GM18505 (cell line): ENCODE measurements around the gene JMJD7.

Experiments
- ATAC-seq: cut with Tn5 transposase; IDR thresholded peaks from one replicate; pipeline ENCODE4 v1.9.1; 2021; ENCODE audit not compliant: unreplicated experiment
- POLR2A ChIP-seq: IDR thresholded peaks from 4 replicates; pipeline ENCODE4 v1.6.1; 2011; ENCODE audit warnings: borderline replicate concordance; ENCODE audit not compliant: insufficient read depth, insufficient read length; ENCODE audit errors: extremely low read depth

JMJD7 gene

GRCh38 chr15:41791547-41791937, 36.4 kb upstream of the JMJD7 start:
- ATAC-seq = no peak
- TF ChIP-seq POLR2A = no peak

GRCh38 chr15:41792000-41792637, 35.8 kb upstream of the JMJD7 start:
- no peak for TF ChIP-seq POLR2A
- no peak for ATAC-seq

- ATAC-seq = no peak
These were observed 33.8 kb upstream of the JMJD7 start for GRCh38 chr15:41794081-41794480.

DNA sequence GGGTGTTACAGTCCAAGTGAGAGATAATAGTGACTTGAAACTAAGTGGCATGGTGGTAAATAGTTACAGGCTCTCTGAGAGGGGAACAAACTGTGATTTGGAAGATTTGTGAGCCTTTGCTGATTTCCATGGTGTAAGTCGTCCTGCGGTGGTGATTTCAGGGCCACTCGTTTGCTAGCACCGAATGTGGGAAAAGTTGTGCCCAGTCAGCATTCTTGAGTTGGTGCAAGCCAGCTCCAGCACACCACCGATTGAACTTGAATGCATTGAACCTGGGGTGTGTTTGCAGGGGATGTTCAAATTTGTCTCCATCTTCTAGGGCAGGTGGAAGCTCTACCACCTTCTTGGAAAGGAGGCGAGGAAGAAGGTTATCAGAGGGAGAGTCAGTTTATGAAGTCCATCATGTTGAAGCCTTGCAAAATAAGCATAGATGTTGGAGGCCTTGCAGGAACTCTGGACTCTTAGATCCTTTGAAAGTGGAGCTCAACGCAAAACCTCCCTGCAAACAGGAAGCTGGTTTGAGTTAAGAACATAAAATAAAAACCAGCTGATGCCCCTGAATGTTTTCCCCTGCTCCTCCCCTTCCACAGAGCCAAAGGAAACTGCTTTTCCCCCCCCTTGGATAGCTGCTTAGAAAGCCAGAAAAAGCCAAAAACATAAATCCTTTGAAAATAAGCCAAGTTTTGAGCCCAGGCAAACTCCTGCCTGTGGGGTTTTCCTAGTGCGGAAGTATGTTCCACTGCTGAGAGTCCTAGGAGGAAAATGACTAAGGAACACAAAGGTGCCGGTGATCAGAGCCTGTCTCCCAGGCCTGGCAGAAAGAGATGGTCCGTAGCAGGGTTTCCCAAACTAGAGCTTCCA, 31.7 kb upstream of the JMJD7 start:
- ATAC-seq = no peak
- no peak for TF ChIP-seq POLR2A

More at GRCh38 chr15:41794081-41794480, 33.8 kb upstream of the JMJD7 start:
- no peak for TF ChIP-seq POLR2A

GRCh38 chr15:41797201-41797944, 30.5 kb upstream of the JMJD7 start:
- TF ChIP-seq POLR2A = no peak
- no peak for ATAC-seq

- TF ChIP-seq POLR2A = no peak
- no peak for ATAC-seq
These were observed 29.0 kb upstream of the JMJD7 start for GRCh38 chr15:41798607-41799487.

DNA sequence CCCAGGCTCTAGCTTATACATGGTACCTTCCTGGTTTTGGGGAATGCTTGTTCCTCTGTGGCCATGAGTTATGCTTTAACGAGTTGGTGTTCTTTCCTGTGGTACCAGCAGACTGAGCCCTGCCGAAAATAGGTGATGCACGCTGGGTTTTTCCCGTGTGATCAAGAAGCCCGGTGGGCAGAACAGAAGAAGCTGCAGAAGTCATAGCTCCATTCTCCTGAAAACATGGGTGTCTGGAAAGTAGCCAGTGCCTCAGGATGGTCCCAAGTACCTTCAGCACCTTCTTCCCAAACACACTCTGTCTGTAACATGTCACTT, 28.4 kb upstream of the JMJD7 start:
- no peak for ATAC-seq
- TF ChIP-seq POLR2A = no peak

GRCh38 chr15:41801185-41801584, 26.7 kb upstream of the JMJD7 start:
- TF ChIP-seq POLR2A = no peak
- ATAC-seq = no peak

GRCh38 chr15:41801850-41802455, 25.9 kb upstream of the JMJD7 start:
- no peak for TF ChIP-seq POLR2A
- ATAC-seq = no peak

GRCh38 chr15:41804361-41804760, 23.5 kb upstream of the JMJD7 start:
- no peak for ATAC-seq
- TF ChIP-seq POLR2A = no peak

- TF ChIP-seq POLR2A = no peak
- ATAC-seq = no peak
These were observed 22.8 kb upstream of the JMJD7 start for GRCh38 chr15:41804916-41805666.

- no peak for TF ChIP-seq POLR2A
- no peak for ATAC-seq
These were observed 22.2 kb upstream of the JMJD7 start for GRCh38 chr15:41805711-41806110.
